OCI-M1 (cell line): Measurements from ENCODE around the gene TMEM135.
"Not testable (repeated sequence)": the region's sequence is repeated elsewhere in the genome, so short reads cannot be mapped to it uniquely, and the experiment has no call there.

Experiments used
- DNase-seq: peaks from one replicate; lab custom pipeline; 2025; lab: John Stamatoyannopoulos, UW

Gene TMEM135

DNA sequence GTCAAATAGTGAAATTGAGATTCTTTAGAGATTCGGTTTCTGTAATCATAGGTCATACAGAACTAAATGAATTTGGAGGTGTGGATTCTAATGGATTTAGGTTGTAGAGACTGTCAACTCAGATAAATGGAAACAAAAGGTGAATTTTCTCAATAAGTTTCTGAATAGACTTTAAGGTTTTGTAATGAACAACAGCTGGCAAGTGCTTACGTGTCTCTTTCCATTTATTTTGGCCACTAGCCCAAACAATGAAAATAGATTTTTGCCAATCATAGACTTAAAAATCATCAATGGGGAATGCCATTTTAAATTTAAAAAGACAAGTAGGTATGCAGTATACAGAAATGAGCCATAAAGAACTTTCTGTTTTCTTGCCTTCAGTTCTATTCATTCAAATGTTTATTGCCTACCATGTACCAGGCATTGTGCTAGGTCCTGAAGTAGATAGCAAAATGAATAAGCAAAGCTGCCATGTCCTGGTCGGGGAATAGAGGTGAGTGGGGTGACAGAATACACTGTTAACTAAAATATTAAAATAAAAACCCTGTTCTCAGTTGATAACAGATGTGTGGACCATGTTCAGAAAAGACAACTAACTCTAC, 16.9 kb upstream of the TMEM135 start:
- DNase-seq, result no peak

DNA sequence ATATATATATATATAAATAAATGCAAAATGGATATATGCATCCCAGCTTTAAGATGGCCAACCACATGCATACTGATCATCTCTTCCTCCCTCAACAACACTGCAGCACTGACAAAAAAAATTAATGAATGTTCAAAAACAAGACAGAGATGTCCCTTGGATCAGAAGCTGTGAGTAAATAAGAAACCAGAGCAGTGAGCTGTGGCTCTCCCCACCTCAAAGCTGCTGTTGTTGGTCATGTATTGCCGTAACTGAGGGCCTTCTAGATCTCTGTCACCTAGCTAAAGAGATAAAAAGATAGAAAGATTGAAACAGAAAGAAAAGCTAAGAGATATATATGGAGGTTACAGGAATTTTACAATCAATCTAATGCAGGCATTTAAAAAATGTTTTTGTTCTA, 15.5 kb upstream of the TMEM135 start:
- DNase-seq, result no peak

DNA sequence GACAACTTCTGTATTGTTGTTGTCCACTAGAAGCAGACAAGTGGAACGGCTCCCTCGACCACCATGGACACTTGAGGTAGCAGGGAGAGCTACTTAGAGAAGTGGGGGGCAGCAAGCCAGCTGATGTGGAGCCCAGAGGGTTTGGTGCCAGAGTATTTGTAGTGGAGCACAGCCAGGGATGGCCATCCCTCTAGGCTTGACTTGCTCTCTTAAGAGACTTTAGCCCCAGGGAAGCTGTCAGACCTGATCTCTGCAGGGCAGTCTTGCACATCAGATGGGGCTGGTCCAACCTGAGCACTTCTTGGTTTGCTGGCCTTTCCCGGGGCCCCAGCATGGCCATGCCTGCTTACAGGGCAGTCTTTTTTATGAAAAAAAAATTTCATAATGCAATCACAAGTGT, 15.0 kb upstream of the TMEM135 start:
- no peak for DNase-seq

DNA sequence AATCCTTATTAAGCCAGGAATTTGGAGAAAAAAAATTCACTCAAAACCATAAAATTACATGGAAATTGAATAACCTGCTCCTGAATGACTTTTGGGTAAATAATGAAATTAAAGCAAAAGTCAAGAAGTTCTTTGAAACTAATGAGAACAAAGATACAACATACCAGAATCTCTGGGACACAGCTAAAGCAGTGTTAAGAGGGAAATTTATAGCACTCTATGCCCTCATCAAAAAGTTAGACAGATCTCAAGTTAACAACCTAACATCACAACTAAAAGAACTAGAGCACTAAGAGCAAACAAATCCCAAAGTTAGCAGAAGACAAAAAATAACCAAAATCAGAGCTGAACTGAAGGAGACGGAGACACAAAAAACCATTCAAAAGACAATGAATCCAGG, 11.3 kb upstream of the TMEM135 start:
- DNase-seq, result not testable (repeated sequence)

DNA sequence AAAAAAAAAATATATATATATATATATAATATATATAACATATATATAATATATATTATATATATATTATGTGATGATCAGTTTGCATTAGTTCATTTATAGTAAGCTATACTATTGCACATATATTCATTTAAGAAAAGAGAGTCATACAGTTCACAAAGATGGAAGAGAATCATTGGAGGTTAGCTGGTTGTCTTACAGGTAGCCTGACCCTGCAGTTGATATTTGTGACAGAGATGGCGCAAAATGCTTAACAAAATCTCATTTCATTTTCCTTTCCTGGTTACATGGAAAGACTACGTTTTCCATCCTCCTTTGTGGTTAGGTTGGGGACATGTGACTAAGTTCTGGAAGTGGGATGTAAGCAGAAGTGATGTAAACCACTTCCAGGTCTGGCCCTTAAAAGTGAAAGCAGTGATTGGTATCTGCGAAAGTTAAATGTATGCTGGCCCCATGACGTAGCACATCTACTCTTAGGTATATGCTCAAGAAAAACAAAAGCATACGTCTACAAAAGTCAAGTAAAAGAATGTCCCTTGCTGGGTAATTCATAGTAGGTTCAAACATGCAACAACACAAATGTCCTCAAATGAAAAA, 7.2 kb upstream of the TMEM135 start:
- DNase-seq, result peak; percentile 97

DNA sequence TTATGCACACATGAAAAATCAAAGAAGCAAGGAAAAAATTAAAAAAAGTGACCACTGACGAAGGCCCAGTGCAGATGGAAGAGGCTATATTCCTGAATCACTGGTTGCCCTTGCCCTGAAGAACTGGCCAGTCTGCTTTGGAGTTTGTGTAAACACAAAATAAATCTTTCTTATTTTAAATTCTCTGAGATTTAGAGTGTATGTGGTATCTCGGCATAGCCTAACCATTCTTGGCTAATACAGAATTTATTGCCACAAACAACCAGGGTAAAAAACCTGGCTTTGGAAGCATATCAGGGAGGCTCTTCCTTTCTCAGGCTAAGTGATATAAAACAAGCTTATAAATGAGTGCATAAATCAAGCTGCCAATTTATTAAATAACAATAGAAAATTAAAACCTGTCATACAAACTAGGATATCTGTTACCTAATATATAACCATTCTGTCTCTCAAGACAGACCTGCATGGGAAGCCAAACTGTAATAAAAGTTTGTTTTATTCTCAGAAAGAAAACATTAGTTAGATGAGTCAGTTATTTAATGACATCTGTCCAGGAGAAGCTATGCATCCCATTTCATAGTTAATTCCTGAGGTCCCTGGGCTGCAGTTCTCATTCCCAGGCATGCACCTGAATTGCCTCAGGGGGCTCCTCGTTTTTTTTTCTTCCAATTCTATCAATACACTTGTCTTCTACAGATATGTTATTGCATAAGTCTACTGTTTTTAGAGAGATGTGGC, 6.1 kb upstream of the TMEM135 start:
- DNase-seq, result no peak

DNA sequence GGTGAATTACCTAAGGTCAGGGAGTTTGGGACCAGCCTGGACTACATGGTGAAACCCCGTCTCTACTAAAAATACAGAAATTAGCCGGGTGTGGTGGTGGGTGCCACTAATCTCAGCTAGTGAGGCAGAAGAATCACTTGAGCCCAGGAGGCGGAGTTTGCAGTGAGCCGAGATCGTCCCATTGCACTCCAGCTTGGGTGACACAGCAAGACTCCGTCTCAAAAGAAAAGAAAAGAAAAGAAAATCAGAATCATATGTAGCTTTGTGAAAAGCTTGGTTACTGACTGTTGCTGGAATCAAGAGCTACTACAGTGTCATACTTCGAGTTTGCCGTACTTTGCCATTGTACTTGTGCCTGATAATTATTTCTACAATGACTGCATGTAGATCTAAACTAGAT, 4.2 kb upstream of the TMEM135 start:
- DNase-seq, result no peak

DNA sequence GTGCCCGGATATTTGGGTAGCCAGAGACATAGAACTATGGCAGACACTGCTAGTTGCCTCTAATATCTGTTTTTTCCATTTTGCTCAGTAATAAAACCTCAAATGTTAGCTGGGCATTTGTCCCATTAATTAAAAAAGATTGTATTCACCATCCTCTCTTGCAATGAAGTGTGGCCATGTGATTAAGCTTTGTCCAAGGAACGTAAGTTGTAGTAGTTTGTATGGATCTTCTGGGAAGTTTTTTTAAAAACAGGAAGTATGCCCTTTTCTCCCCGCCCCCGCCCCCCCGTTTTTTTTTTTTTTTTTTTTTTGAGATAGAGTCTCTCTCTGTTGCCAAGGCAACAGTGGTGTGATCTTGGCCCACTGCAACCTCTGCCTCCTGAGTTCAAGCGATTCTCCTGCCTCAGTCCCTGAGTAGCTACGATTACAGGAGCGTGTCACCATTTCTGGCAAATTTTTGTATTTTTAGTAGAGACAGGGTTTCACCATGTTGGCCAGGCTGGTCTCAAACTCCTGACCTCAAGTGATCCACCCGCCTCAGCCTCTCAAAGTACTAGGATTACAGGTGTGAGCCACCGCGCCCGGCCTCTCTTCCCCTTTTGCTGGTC, 1.7 kb upstream of the TMEM135 start:
- DNase-seq, result peak; percentile 90

DNA sequence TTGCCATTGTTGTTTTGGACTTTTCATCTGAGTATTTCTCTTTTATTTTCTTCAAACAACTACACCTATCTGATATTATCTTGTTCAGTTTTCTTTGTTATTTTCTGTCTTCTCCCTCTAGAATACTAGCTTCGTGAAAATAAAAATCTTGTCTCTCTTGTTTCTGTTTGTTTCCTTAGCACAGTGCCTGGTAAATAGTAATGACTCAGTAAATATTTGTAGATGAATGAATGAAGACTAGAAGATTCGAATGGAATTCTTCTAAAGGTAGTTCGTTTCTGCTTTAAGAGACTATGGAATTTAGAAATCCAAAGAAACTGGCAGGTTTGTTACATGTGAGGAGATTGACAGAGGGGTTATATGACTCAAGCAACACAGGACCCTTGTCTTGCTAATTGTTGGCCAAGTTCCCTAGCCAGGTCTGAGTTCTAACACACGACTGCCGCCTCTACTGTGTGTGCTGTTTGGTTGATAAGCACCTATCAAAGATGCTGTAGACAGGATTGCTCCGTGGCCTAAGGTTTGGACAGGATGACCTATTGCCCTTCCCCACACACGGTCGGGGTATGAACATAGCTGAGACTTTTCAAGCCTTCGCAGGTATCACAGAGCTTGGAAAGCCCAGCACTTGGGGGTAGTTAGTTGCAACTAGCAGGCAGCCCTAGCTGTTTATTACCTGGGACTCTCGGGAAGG, 831 bp upstream of the TMEM135 start:
- peak; percentile 92 for DNase-seq

DNA sequence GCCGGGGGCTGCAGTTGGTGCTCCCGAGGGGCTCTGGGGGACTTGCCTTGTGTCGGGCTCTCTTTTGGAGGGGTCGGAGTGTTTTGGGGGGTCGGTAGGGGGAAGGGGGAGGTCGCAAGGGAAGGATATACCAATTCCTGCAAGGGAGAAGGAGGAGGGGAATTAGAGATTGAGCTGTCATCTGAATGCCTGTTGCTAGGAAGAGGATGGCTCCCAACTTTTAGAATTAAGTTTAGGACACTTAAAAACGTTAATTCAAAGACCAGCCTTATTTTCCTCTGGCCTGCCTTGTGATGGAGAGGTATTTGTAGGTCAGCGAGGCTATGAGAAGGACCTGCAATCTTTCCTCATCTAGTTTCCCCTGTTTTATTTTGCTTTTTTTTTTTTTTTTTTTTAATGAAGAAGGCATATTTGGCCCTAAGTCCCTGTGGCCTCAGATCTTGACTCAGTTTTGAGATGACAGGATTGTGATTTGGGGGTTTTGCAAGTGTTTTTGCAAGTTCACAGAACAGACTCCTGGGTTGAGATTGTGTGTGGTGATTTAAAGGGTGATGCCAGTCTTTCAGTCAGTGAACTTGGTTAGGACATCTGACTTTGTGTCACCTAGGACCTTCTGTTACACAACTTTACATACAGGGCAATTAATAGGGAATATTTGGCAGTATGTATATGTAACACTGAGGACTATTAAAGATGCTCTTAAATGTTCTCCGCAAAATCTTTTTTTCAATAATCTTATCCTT, 672 bp downstream of the TMEM135 start:
- DNase-seq, result peak; percentile 69

DNA sequence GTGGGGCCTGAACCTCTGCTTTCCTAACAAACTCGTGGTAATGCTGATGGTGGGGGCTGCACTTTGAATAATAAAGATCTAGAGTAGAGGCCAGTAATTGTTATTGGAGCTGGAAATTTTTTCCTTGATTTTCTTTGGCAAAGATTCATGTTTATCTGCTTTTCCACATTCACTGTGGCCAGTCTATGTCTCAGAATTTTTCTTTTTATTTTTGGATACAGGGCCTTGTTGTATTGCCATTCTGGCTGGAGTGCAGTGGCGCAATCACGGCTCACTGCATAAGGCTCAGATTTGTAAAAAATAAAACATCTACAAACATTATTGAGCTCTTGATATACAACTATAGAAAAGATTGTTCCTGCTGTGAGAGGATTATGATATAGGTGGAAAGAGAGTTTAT, 1.6 kb downstream of the TMEM135 start:
- no peak for DNase-seq

DNA sequence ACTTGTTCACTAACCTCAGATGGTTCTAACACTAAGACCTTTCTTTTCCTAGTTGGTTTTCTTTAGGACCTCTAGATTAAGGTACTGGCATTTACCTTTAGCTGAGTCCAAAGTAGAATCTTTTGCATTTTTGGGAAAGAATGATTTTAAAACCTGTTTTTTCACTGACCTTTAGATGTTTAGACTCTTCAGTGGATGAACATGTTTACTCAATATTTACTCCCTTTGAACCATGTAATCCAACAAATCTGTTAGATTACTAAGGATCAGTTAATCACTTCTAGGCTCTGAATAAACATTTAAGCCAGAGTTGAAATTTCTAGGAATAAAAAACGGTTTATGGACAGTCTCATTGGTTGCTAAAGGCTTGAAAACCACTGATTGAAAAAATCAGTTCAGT, 6.2 kb downstream of the TMEM135 start:
- no peak for DNase-seq

DNA sequence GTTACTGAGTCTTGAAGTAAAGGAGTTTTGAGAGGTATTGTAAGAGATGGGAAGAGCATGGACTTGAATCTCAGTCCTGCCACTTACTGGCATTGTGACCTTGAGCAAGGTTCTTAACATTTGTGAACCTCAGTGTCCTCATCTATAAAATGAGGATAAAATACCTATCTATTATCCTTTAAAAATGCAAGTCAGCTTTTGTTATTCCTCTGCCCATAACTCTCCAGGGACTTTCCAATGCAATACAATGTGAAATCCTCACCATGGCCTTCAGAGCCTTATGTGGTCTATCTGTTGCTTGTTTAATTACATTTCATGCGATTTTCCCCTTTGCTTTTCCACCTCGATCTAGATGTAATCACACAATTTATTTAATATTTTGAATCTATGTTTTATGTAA, 9.1 kb downstream of the TMEM135 start:
- DNase-seq, result no peak

DNA sequence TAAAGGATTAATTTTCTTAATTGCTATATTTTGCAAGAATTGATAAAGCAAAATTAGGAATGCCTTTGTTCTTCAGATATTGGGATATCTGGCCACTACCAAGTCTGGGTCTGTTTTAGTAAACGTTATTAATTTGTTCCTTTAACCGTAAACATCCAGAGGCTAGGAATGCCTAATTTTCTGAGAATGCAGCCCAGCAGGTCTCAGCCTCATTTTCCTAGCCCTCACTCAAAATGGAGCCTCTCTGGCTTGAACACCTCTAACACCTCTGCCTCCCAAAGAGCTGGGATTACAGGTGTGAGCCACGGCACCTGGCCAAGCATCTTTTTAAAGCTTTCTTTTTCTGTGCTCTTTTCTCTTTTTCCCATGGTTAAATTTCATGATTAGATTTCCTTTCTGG, 18.4 kb downstream of the TMEM135 start:
- DNase-seq, result no peak

DNA sequence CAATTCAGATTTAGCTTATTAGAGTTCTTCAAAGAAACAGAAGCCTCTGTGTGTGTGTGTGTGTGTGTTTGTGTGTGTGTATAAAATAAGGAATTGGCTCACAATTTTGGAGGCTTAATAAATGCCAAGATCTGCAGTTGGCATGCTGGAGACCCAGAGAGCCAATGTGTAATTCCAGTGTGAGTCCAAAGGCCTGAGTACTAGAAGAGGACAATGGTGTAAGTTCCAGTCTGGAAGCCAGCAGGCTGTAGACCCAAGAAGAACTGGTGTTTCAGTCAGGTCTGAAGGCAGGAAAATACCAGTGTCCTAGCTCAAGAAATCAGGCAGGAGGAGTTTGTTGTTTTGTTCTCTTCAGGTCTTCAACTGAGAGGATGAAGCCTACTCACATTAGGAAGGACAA, 20.0 kb downstream of the TMEM135 start:
- DNase-seq, result no peak

DNA sequence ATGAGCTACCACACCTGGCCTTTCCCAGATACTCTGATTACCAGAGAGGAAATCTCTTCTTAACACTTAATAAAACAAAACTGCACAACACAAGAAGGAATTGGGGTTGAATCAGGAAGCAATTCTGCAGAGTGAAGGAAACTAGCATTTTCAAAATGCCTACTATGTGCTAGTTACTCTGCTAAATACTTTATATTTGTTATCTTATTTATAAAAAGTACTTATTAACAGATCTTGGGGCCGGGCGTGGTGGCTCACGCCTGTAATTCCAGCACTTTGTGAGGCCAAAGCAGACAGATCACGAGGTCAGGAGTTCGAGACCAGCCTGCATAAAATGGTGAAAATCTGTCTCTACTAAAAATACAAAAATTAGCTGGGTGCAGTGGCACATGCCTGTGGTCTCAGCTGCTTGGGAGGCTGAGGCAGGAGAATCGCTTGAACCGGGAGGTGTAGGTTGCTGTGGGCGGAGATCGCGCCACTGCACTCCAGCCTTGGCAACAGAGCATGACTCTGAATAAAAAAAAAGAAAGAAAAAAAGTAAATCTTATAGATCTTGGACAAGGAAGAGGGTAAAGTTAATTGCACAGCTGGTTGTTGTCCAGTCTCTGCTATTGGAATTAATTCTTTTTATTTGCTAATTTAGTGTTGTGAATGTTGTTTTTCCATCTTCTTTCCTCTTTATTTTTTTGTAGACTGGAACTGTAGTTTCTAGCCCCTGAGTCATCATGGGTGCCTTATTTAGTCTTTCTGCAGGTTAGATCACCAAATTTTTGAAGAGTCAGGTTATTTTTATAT, 22.1 kb downstream of the TMEM135 start:
- DNase-seq, result no peak

DNA sequence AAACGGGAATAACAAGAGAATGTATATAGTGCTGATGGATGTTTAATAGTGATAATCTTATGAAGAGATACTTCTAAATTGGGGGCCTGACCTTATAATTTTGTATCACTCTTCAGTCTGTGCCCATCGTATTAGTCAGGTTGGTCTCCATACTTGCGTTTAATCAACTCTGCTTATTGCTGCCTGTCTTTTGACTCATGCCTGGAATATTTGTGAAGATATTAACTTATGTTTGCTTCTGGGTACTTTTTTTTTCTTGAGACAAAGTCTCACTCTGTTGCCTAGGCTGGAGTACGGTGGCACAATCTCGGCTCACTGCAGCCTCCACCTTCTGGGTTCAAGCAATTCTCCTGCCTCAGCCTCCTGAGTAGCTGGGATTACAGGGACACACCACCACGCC, 24.0 kb downstream of the TMEM135 start:
- DNase-seq, result no peak

DNA sequence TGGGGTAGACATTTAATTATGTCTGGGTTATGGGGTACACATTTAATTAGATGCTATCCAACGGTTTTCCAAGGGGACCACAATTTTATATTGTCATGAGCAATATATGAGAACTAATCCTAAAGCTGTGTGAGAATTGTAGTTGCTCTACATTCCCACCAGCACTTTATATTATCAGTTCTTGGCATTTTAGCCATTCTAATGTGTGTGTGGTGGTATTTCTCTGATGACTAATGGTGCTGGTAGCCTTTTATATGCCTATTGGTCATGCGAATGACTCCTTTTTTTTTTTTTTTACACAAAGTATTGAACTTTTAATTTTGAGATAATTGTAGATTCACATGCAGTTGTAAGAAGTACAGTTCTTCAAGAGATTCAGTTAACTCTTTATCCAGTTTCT, 26.2 kb downstream of the TMEM135 start:
- no peak for DNase-seq

DNA sequence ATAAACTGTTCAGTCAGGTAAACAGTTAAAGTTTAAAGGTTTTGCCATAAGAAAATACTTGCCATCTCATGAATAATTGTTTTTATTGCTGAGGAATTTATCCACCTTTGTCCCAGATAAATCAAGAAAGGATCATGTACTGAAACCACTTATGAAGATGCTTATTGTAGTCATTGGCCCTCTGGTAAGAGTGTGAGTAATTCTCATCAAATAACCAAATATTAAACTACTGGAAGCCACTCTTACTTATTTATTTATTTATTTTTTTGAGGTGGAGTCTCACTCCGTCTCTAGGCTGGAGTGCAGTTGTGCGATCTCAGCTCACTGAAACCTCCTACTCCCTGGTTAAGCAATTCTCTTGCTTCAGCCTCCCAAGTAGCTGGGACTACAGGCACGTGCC, 35.1 kb downstream of the TMEM135 start:
- DNase-seq, result no peak

DNA sequence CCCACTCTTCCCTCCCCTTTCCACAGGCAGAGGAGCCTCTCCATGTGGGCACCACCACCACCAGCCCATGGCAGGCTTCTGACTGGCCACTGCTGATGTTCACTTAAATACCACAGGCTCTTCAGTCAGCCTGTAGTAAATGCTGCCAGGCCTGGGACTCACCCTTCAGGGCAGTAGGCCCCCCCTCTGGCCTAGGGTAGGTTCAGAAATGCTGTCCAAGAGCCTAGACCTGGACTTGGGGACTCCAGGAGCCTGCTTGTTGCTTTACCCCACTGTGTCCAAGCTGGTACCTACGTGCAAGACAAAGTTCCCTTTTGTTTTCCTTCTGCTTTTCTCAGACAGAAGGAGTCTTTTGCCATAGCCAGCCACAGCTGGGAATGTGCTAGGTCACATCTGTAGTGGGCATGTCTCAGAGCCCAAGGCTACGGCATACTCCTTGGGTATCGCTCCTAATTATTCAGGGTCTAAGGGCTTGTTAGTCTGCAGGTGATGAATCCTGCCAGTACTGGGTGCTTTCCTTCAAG, 38.6 kb downstream of the TMEM135 start:
- DNase-seq, result no peak

DNA sequence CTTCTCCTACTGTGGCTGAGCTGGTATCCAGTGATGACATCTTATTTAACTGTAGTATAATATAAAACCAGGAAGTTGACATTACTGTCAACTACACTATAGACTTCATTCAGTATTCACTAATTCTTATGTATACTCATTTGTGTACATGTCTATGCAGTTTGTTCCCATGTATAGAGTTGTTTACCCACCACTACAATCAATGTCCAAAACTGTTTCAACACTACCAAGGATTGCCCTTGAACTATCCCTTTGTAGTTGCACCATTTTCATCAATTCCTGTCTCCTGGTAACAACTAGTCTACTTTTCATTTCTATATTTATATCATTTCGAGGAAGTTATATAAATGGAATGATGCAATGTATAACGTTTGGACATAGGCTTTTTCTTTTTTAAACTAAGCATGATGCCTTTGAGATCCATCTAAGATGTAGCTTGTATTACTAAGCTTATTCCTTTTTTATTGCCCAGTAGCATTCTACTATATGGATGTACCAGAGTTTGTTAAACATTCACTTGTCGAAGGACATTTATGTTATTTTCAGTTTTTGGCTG, 39.2 kb downstream of the TMEM135 start:
- DNase-seq, result no peak
